ENCODE results near the gene RNLS. TPM values are rescaled to one million over a fixed set of nuclear protein-coding genes. Genes with fewer than 3 reads are reported as not detected.

The RNLS gene
- total RNA-seq, 1 donor from 2014 or later = 8.7 TPM

DNA sequence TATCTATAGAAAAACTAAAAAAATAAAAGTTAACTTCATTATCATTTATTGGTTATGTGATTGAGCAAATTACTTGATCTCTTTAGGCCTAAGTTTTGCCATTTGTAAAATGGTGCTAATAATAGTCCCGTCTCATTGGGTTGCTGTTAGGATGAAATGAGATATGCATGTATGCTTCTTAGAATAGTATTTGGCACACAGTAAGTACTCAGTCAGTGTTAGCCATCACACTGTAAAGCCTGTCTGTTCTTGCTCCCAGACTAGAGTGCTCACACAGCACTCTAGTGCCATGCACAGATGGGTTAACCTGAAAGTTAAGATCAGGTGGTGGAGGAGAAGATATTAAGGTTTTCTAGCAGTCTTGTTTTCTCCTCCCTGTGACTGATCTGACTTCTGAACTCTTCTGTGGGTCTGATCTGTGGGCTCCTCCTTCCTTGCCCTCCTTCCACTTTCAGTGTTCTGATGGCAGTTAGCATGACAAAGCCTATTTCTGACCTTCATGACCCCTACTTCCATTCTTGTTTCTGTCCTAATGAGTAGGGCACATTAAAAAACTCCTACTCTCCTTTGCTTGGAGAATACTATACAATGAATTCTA, 167.5 kb downstream of the RNLS start:
- Histone ChIP-seq H3K36me3 (ENCODE audit: control insufficient read depth, insufficient read depth, low read length) (no peaks in the 10 kb centered on the region), H3K4me3 (ENCODE audit: low read depth, low read length) (no peak overlapping the region), H3K27me3 (ENCODE audit: control insufficient read depth, insufficient read depth, low read length) (no peaks in the 10 kb centered on the region)
- TF ChIP-seq, protein P1, sequence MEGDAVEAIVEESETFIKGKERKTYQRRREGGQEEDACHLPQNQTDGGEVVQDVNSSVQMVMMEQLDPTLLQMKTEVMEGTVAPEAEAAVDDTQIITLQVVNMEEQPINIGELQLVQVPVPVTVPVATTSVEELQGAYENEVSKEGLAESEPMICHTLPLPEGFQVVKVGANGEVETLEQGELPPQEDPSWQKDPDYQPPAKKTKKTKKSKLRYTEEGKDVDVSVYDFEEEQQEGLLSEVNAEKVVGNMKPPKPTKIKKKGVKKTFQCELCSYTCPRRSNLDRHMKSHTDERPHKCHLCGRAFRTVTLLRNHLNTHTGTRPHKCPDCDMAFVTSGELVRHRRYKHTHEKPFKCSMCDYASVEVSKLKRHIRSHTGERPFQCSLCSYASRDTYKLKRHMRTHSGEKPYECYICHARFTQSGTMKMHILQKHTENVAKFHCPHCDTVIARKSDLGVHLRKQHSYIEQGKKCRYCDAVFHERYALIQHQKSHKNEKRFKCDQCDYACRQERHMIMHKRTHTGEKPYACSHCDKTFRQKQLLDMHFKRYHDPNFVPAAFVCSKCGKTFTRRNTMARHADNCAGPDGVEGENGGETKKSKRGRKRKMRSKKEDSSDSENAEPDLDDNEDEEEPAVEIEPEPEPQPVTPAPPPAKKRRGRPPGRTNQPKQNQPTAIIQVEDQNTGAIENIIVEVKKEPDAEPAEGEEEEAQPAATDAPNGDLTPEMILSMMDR (IDR thresholded peaks at IDR 0.05; ENCODE audit: insufficient read depth, low read length, severe bottlenecking) = no peak
- no peak for FAIRE-seq
- DNase-seq (ENCODE audit: low read depth) = no peak

DNA sequence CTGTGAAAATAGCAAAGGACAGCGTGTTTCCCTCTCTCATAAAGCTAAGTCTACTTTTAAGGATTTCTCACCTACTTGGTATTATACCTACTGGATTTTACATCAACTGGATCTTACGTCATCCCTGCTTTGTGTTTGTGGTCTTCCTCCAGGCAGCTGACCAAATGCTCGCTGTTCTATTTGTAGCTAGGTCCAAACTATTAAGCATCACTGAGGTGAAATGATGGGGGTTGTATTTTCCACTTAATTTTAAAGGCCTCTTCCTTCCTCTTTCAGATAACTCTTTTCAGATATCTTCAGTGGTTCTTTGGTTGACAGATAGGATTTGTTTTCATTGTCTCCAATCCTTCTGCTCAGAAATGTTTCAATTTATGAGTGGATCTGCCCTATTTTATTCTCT, 169.7 kb downstream of the RNLS start:
- Histone ChIP-seq H3K4me3 (ENCODE audit: low read depth, low read length) (no peak overlapping the region), H3K36me3 (ENCODE audit: control insufficient read depth, insufficient read depth, low read length) (no peaks in the 10 kb centered on the region), H3K27me3 (ENCODE audit: control insufficient read depth, insufficient read depth, low read length) (no peaks in the 10 kb centered on the region)
- DNase-seq (ENCODE audit: low read depth) (no peak), FAIRE-seq (no peak)
- TF ChIP-seq, protein P1 (IDR thresholded peaks at IDR 0.05; ENCODE audit: insufficient read depth, low read length, severe bottlenecking) = no peak

DNA sequence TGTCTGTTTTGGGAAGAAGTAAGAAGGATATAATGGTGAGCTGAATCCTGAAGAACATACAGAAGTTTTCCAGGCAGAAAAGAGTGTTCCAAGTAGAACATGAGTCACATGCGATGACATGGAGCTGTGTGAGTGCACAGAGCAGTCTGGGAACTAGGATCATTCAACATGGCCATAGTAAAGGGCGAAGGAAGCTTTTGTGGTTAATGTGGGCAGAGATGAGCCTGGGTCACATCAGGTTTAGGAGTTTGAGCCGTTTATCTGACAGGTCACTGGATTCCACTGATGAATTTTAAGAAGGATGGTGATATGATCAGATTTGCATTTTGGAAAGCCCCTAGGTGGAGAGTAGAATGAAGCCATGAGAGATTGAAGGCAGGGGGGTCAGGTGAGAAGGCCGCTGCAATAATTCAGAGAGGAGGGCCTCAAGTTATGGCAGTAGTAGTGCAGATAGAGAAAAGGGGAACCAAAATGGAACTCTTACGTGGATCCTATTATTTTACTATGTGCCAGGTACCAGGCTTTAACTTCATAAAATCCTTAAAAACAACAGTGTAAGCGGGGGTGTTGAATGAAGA, 171.3 kb downstream of the RNLS start:
- FAIRE-seq = no peak

DNA sequence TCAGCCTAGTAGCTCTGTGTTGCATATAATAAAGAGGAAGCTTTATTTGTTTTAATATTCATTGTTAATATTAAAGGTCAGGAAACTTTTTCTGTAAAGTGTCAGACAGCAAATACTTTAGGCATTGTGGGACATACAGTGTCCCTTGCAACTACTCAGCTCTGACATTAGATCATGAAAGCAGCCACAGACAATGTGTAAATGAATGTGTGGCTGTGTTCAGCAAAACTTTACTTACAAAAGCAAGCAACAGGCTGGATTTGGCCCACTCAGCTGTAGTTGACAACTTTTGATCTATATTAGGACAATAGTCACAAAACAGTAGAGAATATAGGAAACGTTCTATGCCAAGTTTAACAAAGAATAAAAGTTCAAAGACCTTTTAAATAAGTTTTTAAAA, 173.3 kb downstream of the RNLS start:
- DNase-seq (ENCODE audit: low read depth) (no peak), FAIRE-seq (no peak)
- TF ChIP-seq, protein P1 (IDR thresholded peaks at IDR 0.05; ENCODE audit: insufficient read depth, low read length, severe bottlenecking) = no peak
- no peaks in the 10 kb centered on the region for H3K27me3 ChIP-seq (ENCODE audit: control insufficient read depth, insufficient read depth, low read length)
- no peaks in the 10 kb centered on the region for H3K36me3 ChIP-seq (ENCODE audit: control insufficient read depth, insufficient read depth, low read length)
- H3K4me3 ChIP-seq (ENCODE audit: low read depth, low read length) = no peak overlapping the region

More for the DNA sequence above, 171.3 kb downstream of the RNLS start:
- peak; percentile 17 for DNase-seq (ENCODE audit: low read depth)
- Histone ChIP-seq H3K4me3 (ENCODE audit: low read depth, low read length) (no peak overlapping the region), H3K36me3 (ENCODE audit: control insufficient read depth, insufficient read depth, low read length) (no peaks in the 10 kb centered on the region), H3K27me3 (ENCODE audit: control insufficient read depth, insufficient read depth, low read length) (no peaks in the 10 kb centered on the region)
- TF ChIP-seq, protein P1 (IDR thresholded peaks at IDR 0.05; ENCODE audit: insufficient read depth, low read length, severe bottlenecking) = no peak

DNA sequence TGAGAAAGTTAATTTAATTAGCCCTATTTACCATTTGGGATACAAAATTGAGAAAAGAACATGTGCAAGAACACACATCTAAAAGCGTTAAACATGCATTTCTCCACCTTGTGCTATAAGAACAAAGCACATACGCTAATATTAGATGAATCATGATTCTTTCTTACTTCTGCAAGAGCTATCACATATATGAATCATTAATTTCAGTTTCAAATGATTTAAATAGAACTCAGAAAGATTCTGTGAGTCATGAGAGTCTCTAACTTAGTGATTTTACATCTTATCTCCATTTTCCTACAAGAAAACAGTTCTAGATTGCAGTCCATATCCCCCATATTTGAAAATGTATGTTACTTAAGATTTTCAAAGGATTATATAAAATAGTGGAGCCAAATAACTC, 173.9 kb downstream of the RNLS start:
- peak; percentile 84 for DNase-seq (ENCODE audit: low read depth)
- Histone ChIP-seq H3K4me3 (ENCODE audit: low read depth, low read length) (no peak overlapping the region), H3K36me3 (ENCODE audit: control insufficient read depth, insufficient read depth, low read length) (no peaks in the 10 kb centered on the region), H3K27me3 (ENCODE audit: control insufficient read depth, insufficient read depth, low read length) (no peaks in the 10 kb centered on the region)
- FAIRE-seq = no peak
- TF ChIP-seq, protein P1 (IDR thresholded peaks at IDR 0.05; ENCODE audit: insufficient read depth, low read length, severe bottlenecking) = no peak

DNA sequence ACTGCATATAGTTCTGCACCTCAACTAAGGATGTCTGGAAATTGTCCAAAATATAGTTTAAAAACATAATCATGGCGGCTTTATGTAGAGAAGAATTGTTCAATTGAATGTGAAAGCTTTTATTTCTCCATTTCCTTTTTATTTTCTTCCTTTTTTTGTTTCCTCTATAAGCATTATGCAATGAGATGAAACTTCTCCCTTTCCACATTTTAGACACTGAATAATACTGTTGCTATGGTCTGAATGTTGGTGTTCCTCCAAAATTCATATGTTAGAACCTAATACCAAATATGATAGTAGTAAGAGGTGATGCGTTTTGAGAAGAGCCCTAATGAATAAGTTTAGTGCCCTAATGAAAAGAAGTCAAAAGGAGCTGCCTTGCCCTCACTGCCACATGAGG, 175.0 kb downstream of the RNLS start:
- no peaks in the 10 kb centered on the region for H3K36me3 ChIP-seq (ENCODE audit: control insufficient read depth, insufficient read depth, low read length)
- H3K27me3 ChIP-seq (ENCODE audit: control insufficient read depth, insufficient read depth, low read length) = no peaks in the 10 kb centered on the region
- TF ChIP-seq, protein P1 (IDR thresholded peaks at IDR 0.05; ENCODE audit: insufficient read depth, low read length, severe bottlenecking) = no peak
- no peak for DNase-seq (ENCODE audit: low read depth)
- no peak overlapping the region for H3K4me3 ChIP-seq (ENCODE audit: low read depth, low read length)
- no peak for FAIRE-seq
